GM21526 (cell line): ENCODE data around the gene HOXD8.

Source experiments
- ATAC-seq: cut with Tn5 transposase; IDR thresholded peaks from one replicate; pipeline ENCODE4 v1.9.1; 2021; ENCODE audit warnings: moderate library complexity; ENCODE audit not compliant: unreplicated experiment, low FRiP score

The HOXD8 gene

DNA sequence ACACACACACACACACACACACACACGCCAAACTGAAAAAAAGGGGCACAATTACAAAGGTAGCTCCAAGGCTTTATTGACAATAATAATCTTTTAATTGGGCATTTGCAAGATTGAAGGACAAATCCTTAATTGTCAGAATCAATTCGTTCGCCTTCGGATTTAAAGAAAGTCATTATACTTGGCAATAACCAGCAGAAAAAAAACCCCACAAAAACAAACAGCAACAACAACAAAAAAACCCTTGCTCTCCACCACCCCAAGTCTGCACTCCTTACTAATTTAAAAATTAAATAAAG, 1.8 kb upstream of the HOXD8 start:
- ATAC-seq, result no peak

DNA sequence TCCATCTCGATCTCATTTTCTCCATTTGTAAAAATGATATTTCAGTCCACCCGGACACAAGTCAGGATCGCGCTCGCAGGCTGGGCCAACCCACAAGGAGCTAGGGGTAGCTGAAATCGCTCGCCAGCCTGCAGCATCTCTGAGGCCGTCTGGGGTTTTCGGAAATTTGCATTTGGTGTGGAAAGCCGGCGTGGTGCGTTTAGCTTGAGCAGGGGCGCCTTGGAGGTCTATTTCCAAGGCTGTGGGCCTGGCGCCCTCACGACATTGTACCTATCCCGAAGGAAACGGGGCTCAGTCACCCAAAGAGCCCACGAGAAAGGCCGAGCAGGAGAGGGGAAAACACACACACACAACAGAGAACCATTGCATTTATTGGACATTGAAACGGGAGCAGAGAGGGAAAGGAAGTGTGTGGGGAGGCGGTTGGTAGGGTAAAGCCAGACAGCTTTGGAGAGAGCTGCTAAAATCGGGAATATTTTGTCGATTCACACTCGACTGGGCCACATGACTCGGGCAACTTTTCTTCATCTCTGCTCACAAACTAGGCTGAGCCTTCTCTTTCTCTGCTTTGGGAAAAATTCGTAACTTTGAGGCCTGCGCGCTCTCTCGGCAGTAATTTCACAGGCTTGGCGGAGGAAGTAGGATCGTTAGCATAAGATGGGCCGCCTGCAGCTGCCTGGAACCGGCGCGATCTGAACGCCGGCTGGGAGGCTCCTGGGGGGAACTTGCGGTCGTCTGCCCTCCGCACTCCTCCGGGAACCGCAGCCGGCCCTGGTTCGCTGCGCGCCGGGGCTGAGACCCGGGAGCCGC, 1.1 kb upstream of the HOXD8 start:
- no peak for ATAC-seq

DNA sequence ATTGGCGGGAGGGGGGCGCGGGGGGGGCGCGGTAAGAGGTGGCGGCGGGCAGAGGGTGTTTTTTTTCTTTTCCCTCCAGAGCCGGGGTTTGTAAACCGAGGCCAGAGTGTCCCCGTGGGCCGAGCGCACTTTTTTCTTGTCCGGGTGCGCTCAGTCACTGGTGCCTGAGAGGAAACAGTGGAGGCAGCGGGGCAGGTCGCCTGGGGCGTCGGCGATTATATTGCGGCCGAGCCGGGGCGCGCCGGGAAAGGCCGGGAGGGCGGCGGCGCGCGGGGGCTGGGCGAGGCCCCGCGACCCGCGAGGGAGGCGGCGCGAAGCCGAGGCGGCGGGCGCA, 275 bp downstream of the HOXD8 start:
- ATAC-seq, result no peak

DNA sequence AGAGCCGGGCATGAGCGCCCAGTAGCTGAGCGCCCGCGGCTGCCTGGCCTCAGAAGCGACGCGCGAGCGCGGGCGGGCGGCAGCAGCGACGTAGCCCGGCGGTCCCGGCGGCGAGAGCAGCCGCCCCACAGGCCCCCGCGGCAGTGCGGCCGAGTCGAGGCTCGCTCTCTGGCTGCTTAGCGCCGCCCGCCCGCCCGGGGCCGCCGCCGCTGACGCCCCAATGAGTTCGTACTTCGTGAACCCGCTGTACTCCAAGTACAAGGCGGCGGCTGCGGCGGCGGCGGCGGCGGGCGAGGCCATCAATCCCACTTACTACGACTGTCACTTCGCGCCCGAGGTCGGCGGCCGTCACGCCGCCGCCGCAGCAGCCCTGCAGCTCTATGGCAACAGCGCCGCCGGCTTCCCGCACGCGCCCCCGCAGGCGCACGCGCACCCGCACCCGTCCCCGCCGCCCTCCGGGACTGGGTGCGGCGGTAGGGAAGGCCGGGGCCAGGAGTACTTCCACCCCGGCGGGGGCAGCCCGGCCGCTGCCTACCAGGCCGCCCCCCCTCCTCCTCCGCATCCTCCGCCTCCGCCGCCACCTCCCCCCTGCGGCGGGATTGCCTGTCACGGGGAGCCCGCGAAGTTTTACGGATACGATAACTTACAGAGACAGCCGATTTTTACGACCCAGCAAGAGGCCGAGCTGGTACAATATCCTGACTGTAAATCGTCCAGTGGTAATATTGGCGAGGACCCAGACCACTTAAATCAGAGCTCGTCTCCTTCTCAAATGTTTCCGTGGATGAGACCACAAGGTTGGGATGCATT, 847 bp downstream of the HOXD8 start:
- ATAC-seq, result no peak

DNA sequence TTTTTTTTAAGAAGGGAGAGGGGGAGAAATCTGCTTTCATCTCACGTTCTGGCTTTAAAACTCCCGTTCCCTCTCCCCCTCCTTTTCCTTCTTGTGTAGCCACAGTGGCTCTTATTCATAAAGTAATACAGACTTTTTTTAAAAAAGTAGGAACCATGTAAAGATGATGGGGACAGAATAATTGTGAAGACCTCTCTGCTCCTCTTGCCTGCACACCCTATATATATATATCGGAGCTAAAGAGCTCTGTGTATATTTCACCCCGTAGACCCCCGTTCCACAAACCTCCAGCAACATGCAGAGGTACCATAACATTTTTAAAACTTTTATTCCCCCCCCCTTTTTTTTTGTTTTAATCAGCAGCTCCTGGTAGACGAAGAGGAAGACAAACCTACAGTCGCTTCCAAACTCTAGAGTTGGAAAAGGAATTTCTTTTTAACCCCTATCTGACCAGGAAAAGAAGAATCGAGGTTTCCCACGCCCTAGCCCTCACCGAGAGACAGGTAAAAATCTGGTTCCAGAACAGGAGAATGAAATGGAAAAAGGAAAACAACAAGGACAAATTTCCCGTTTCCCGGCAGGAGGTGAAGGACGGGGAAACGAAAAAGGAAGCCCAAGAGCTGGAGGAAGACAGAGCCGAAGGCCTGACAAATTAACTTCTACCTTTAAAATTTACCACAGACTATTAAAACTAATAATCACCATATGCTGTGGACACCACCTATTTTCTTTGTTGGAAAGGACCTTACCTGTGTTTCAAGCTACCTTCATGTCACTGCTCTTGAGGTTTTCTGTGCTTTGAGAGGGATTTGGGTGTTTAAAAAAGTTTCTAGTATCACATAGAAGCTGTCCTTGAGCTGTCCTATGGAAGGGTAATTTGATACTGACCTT, 1.7 kb downstream of the HOXD8 start:
- ATAC-seq, result no peak

DNA sequence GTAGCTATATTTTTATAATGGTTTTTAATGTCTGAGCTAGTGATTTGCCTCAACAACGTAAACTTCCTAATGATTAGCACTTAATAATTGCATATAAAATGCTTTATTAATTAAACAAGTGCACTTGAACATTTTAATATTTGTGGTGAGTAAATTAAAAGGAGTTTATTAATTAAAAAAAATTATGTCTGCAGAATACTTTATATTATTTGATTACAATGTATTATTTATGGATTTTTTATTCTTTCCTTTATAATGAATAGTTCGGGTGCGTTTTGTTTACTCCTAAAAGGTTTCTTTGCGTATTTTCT, 2.3 kb downstream of the HOXD8 start:
- no peak for ATAC-seq

DNA sequence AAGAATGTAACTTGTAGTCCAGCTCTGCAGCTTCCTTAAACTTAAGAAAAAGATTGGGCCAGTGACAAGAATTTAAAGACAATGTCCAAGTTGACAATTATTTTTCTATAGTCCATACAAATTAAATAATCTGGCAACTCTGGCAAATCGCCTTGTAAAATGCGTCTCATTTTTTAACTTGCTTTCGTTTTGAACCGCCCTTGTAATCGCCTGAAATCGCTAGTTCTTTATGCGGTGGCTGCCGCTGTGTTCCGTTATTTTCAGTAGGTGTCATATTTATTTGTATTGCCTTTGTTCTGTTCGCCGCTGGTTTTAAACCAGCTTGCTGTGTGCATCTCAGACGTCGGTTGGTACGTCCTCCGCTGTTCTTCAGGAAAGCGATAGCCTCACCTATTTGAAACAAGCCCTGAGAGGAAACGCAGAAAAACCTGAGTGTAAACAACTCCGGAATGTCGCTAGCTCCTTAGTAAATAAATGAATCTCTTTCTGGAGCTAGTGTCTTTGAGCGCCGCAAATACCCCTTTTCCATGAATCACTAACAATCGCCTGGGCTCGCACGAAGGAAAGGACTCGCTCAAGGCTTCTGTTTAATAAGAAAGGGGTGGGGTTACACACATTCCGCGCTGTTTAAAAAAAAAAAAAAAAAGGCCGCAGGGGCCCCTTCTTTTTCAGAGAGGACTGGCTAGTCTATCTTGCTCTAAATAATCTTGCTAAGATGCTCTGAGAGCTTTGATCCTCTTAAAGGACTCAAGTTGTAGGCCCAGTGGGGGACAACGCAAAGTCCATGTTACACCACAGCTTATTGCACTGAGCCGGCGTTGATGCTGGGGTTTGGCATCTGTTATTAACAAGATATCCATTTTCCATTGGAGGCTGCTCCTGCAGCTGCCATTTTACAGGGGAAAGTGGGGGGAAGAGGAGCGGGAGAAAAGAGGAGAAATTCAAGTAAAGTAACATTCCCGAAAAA, 3.0 kb downstream of the HOXD8 start:
- no peak for ATAC-seq

DNA sequence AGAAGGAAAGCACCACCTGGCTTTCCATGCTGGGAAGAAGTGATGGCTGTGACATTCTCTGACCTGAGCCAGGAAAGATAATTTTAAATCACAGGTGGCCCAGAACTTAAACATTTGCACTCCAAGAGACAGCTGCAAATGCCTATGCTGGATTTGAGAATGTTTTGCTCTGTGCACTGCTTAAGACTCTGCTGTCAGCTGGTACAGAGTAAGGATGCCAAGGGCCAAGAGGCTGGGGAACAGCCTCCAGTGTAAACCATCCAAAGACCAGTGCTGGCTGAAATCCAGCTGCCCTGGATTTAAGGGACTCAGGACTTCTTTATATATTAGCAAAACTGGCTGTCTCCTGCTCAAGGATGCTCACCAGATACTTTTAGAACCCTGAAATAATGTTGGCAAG, 3.9 kb downstream of the HOXD8 start:
- no peak for ATAC-seq

DNA sequence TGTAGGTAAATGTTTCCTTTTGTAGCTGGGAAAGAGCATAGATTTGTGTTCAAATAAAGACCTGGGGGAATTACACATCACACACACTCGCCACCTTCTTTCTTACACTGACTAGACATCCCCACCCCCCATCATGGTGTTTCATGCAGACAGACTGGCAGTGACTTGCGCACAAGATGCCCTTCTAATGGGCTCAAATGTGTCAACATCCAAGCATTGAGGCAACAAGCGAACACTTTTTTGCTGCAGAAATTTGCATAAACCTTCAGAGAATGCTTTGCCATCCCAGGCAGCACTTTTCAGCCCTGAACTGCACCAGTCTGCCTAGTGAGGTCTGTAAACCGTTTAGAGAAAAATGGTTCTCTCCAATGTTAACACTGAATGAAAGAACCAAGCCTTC, 4.5 kb downstream of the HOXD8 start:
- no peak for ATAC-seq

DNA sequence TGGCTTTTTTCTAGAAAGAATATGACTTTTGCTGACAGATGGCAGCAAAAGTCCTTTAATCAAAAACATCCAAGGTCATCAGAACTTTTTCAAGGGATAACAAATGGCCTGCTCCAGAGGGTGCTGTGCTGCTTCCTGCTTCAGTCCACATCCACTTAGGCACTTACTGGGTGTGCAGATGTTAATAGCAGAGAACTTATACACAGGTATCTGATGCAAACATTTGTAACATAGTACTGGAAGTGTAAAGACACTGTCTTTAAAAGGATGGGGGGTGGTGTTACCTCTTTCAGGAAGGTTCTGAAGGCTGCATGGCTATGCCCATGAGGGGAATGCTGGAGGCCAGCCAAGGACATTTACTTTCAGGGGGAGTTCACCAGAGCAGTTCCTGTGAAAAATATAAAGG, 5.5 kb downstream of the HOXD8 start:
- no peak for ATAC-seq

DNA sequence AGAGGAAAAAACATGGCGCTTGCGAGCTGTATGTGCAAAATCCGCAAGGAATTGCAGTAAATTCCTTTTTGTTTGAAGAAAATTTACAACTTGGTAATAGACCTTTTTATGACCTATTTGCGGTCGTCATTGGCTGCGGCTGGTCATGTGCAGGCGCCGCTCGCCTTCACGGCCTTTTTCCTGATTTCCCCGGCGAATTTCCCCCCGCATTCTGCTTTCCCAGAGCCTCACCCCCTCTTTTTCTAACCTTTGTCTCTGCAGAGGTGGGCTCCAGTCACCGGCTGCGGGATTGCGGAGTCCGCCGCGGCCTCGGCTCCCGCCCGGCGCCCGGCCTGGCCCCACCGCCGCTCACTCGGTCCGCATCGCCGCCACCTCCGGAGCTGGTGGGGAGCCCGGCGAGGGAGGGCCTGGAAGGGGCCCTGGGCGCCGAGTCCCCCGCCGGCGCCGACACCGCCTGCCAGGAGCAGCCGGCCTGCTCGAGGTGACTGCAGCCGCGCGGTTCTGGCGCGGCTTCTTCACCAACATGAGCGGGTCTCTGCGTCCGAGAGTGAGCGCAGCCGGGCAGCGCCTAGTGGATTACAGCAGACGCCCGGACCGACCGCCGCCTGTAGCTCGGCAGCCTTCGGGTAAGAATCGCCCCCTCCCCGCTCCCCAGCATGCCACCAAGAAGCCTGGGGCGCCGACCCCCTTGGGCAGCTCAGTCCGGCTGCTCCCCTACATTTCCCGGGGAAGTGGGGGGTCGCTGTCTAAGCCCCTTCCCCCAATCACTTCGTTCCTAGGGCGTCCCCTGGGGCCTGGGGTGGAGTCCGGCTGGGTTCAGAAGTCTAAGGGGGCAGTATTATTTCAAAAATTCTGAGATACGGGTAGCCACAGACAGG, 7.1 kb downstream of the HOXD8 start:
- ATAC-seq, result no peak

DNA sequence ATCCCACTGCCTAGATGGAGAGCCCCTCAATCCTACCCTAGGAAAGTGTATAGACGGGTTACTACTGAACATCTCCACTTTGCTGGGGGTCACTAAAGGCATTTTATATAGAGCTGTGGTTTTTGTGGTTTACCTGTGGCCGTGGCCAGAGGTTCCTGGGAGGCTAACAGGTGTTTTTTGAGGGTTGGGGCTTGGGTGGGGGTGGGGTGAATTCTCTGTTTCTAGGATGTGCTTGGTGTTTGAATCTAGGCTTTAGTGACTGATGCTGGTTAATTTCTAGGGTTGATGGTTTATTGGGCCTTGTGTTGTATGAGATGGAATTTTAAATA, 7.7 kb downstream of the HOXD8 start:
- ATAC-seq, result no peak

DNA sequence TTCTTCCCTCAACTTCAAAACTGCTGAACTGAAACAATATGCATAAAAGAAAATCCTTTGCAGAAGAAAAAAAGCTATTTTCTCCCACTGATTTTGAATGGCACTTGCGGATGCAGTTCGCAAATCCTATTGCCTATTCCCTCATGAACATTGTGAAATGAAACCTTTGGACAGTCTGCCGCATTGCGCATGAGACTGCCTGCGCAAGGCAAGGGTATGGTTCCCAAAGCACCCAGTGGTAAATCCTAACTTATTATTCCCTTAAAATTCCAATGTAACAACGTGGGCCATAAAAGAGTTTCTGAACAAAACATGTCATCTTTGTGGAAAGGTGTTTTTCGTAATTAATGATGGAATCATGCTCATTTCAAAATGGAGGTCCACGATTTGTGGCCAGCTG, 8.4 kb downstream of the HOXD8 start:
- ATAC-seq, result no peak

DNA sequence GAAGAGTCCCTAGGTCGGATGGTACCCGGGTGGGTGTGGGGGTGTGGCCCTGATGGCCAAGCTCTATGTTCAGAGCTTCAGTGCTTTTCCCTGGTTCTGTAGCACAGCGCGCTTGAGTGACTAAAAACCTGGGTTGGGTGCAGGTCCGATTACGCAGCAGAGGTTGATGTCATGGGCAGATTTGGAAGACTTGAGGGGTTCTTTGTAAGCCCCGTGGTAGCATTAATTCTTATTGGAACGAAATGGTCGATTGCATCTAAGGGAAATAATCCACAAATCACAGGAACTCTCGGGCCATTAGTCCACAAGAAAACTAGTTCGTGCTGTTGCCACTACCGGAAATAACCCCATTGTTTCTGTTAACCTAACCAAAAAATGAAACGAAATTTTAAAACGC, 9.0 kb downstream of the HOXD8 start:
- ATAC-seq, result no peak

DNA sequence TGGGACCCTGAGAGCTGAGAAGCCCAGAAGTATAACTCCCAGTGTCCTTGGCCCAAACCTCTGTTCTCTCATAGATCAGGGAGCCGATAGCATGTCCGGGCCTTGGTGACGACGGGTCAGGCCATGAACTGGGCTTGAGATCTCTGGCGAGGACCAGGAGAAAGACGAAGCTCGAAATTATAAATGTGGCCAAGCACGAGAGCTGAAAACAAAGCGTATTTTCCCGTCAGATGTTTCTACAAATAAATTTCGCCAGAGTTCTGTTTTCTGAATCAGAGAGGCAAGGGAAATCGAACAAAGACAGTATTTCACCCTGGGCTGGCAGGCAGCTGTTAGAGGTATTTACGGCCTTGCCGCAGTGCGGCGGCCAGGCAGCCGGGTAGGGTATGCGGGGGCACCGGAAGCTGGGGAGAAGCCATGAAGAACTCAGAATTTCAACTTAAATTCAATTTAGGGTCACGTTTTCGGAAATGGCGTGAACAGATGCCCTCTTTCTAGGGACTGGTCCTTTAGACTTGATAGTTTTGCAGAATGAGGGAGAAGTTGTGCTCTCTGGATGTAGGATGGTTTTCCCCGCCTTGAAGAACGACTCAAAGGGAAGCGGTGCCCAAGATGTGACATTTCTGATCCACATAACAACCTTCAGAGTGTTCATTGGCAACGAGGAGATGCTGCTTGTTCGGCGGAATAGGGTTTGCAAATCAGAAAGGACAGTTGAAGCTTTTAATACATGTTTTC, 9.6 kb downstream of the HOXD8 start:
- ATAC-seq, result no peak

DNA sequence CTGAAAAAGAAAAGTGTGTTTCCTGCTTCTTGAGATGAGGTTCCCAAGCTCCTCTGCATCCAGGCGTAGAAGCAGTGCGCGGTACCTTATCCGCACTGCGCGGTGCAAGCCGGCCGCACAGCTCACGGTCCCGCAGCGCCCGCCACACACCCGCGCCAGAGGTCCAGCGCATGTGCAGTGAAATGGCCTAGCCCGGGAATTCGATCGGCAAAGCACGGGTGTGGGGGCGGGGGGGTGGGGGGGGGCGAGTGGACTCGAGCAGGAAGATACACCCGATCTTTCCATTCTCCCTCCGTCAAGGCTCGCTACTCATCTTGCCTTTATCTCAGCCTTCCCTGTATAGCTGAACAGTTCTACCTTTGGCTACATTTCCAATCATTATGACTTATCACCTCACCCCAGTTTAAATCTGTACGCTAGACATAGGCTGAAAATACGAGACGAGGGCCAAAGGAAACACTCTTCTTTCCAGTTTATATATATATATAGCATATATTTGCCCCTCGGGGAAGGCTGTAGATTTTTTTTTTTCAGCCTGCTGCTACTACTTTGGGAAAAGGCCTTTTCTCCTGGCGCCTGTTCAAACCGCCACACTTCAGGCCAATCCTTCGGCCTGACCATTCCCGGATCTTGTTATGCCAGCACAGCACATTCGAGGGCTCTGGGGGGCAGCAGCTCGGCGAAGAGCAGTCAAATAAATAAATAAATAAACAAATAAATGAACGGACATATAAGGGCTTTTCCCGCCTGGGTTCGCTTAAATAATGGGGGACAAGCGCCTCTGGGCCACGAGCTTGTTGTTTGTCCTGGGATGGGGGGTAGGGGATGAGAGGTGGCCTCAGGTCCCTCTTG, 10.4 kb downstream of the HOXD8 start:
- no peak for ATAC-seq

DNA sequence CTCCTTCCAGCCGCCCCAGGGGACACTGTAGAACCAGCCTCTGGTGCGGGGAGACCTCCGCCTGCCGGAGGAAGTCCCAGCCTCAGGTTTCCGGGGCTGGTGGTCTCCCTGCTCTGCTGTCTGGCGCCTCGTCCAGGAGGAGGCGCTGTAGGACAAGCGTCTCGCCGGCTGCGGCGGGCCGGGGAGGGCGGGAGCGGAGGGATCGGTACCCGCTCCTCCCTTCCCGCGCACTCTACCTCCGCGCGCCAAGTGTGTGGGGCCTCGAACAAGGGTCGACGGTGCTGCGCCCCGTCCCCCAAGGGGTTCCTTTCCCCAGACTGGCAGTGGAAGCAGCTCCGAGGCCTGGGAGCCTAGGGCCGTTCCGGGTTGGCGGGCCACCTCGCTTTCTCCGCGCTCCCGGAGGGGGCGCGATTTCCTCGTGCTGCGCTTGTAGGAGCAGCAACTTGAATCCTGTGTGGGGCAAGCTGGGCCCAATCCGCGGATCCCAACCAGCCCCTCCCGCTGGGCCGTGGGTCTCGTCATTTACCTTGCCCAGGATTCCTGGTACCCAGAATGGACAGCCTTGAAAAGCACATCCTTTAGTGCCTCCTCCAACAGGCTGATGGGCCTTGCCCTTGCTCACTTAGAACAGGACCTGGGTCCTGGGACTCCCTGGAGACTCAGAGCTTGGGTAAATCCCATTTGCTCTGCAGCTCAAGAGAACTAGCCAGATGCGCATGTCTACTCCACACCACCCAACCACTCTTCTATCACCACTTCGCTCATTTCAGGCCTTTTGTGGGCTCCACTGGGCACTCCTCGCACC, 11.2 kb downstream of the HOXD8 start:
- ATAC-seq, result peak; percentile 95
